Mucosa of rectum (tissue), 2 donors: Measurements from ENCODE around the gene PSMD11.

Source experiments
- H3K27ac ChIP-seq, 2 donors: one replicate each; pipeline ENCODE4 v1.7.0; 2013; ENCODE audit warnings: inconsistent platforms in 2 of 2, low read depth in 2 of 2, low read length in 2 of 2
- H3K27me3 ChIP-seq, 2 donors: one replicate each; pipeline ENCODE4 v1.7.0; 2013; ENCODE audit warnings: low read length in 2 of 2; ENCODE audit not compliant: control insufficient read depth in 2 of 2, insufficient read depth in 2 of 2
- H3K36me3 ChIP-seq, 2 donors: one replicate each; pipeline ENCODE4 v1.7.0; 2013; ENCODE audit warnings: low read length in 2 of 2; ENCODE audit not compliant: control insufficient read depth in 2 of 2, insufficient read depth in 2 of 2
- H3K4me1 ChIP-seq, 2 donors: one replicate each; pipeline ENCODE4 v1.7.0; 2013; ENCODE audit warnings: low read length in 2 of 2, mild to moderate bottlenecking in 1 of 2; ENCODE audit not compliant: control insufficient read depth in 2 of 2, insufficient read depth in 2 of 2
- H3K4me3 ChIP-seq, 2 donors: one replicate each; pipeline ENCODE4 v1.7.0; 2013; ENCODE audit warnings: low read length in 2 of 2
- H3K9ac ChIP-seq, 2 donors: one replicate each; pipeline ENCODE4 v1.7.0; 2013; ENCODE audit warnings: low read length in 2 of 2, low read depth in 1 of 2, mild to moderate bottlenecking in 1 of 2
- H3K9me3 ChIP-seq, 2 donors: one replicate each; pipeline ENCODE4 v1.7.0; 2013; ENCODE audit warnings: low read length in 2 of 2; ENCODE audit not compliant: control insufficient read depth in 2 of 2
- donor health status: healthy.
- donor health status: Normal muscosa, but diverticular disease.

The PSMD11 gene

GRCh38 chr17:32488604-32489180 is 44.4 kb downstream of the PSMD11 start:
- no peak overlapping the region for H3K9ac ChIP-seq
- H3K27ac ChIP-seq = no peak overlapping the region
- no peak overlapping the region for H3K4me3 ChIP-seq
- no peaks in the 10 kb centered on the region for H3K9me3 ChIP-seq
- H3K4me1 ChIP-seq = peaks cover 6 to 14% of the 10 kb centered on the region in 2 donors
- H3K36me3 ChIP-seq = peaks cover 8 to 9% of the 10 kb centered on the region in 2 donors
- H3K27me3 ChIP-seq = no peaks in the 10 kb centered on the region

DNA sequence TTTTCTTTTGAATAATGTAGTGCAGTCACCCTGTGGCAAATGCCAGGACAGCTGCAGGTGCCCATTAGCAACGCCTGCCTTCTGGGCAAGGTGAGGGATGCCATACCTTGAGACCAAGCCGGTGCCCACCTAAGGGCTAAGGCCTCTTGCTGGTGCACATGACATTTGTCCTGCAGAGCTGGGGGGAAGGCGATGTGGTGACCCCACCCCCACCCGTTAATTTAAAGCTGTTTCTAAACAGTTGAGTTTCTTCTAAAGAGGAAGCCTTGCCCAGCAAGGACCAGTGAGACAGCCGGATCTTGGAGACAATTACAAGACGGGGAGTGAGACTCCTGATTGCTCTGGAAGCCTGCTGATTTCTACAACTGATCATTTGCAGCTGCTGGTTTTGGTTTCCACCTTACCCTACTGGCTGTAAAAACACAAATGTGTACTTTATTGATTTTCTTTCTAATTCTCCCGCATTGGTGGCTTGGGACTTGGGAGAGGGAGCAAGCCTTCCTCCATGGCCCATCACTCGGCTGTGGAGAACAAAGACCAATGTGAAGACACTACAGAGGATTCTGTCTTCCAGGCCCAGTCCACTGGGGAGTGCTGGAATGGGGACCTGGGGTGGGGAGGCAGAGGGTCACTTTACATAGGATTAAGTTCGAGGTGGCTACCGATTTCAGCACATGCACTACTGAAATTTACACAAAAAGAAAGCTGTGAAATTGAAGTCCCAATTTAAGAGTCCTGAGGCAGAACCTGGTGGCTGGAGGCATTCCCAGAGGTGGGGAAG is 45.2 kb downstream of the PSMD11 start:
- Histone ChIP-seq H3K9me3 (no peaks in the 10 kb centered on the region), H3K27ac (no peak overlapping the region), H3K9ac (no peak overlapping the region), H3K4me3 (no peak overlapping the region), H3K36me3 (peaks cover 11 to 13% of the 10 kb centered on the region in 2 donors), H3K27me3 (no peaks in the 10 kb centered on the region), H3K4me1 (peaks cover 6 to 14% of the 10 kb centered on the region in 2 donors)

- Histone ChIP-seq H3K4me3 (no peak overlapping the region), H3K36me3 (peaks cover 11 to 13% of the 10 kb centered on the region in 2 donors), H3K27me3 (no peaks in the 10 kb centered on the region), H3K4me1 (peaks cover 6 to 14% of the 10 kb centered on the region in 2 donors), H3K27ac (no peak overlapping the region), H3K9me3 (no peaks in the 10 kb centered on the region), H3K9ac (no peak overlapping the region)
Measured at GRCh38 chr17:32490101-32490482, 45.8 kb downstream of the PSMD11 start.

DNA sequence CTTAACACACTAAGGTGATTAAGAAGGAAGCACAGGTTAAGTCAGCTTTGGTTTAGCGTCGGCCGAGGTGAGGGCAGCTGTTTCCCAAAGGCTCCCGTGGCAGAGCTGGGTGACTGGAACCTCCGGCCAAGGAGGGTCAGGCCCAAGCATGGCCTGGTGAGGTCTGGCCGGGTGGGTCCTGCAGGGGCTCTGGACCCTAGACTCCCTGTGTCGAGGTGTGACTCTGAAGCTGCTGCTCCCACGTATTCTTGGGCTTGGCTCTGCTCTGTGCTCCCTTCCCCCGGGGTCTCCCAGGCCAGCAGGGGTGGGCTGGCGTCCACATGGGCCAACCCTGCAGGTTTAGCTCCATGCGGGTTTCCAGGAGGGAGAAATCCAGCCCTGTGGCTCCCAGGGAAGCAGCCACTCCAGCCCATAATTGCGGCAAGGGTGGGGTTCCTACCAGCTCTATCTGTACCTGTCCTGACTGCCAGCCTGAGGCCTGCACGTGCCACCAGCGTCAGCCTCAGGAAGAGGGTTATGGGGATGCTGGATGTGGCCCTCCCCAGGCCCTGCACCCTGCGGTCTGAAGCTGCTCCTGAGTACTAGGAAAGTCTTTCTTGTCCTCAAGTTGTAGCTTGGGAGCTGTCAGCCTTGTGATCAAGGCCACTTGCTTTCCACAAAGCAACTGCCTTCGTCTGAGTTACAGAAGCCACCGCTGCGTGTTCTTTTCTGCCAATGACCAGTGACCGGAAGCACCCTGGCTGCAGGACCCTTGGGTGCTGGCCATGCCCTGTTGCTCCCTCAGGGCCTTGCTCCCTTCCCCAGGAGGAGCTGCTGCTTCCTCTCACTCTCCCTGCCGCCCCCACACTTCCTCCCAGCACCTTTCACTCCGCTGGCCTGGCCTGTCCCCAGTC is 47.3 kb downstream of the PSMD11 start:
- Histone ChIP-seq H3K4me1 (peaks cover 9 to 12% of the 10 kb centered on the region in 2 donors), H3K27me3 (no peaks in the 10 kb centered on the region), H3K36me3 (peaks cover 13 to 14% of the 10 kb centered on the region in 2 donors), H3K9ac (no peak overlapping the region), H3K4me3 (no peak overlapping the region), H3K27ac (no peak overlapping the region), H3K9me3 (no peaks in the 10 kb centered on the region)

DNA sequence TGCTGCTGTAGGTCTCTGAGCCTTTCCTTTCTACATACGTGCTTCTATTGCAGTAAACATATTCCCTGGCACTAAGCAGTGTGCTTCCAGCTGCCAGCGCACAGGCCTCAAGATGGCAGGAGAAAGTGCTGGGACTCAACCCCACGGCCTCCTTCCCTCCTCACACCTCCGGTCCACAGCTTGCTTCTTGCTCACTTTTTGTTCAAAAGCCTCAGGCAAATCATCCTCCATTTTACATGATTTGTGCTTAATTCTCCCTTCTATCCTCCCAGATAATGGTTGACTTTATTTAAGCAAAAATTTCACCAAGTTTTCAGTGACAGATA is 47.9 kb downstream of the PSMD11 start:
- H3K9me3 ChIP-seq = no peaks in the 10 kb centered on the region
- peaks cover 9 to 12% of the 10 kb centered on the region in 2 donors for H3K4me1 ChIP-seq
- no peak overlapping the region for H3K9ac ChIP-seq
- no peak overlapping the region for H3K27ac ChIP-seq
- H3K27me3 ChIP-seq = no peaks in the 10 kb centered on the region
- H3K4me3 ChIP-seq = no peak overlapping the region
- H3K36me3 ChIP-seq = peaks cover 13 to 14% of the 10 kb centered on the region in 2 donors

GRCh38 chr17:32492648-32493289 is 48.5 kb downstream of the PSMD11 start:
- peaks cover 5 to 8% of the 10 kb centered on the region in 2 donors for H3K4me1 ChIP-seq

GRCh38 chr17:32493571-32493970 is 49.3 kb downstream of the PSMD11 start:
- Histone ChIP-seq H3K4me1 (peaks cover 3 to 5% of the 10 kb centered on the region in 2 donors), H3K27me3 (no peaks in the 10 kb centered on the region), H3K27ac (no peak overlapping the region), H3K4me3 (no peak overlapping the region), H3K9ac (no peak overlapping the region), H3K9me3 (no peaks in the 10 kb centered on the region), H3K36me3 (peaks cover 13 to 14% of the 10 kb centered on the region in 2 donors)

More at GRCh38 chr17:32492648-32493289, 48.5 kb downstream of the PSMD11 start:
- H3K36me3 ChIP-seq = peaks cover 13 to 14% of the 10 kb centered on the region in 2 donors
- H3K9ac ChIP-seq = no peak overlapping the region
- H3K27ac ChIP-seq = no peak overlapping the region
- H3K9me3 ChIP-seq = no peaks in the 10 kb centered on the region
- no peak overlapping the region for H3K4me3 ChIP-seq
- H3K27me3 ChIP-seq = no peaks in the 10 kb centered on the region

- Histone ChIP-seq H3K4me3 (no peak overlapping the region), H3K27ac (no peak overlapping the region), H3K4me1 (peaks cover 3 to 5% of the 10 kb centered on the region in 2 donors)
Measured at GRCh38 chr17:32493976-32494513, 49.7 kb downstream of the PSMD11 start.

GRCh38 chr17:32494621-32495358 is 50.5 kb downstream of the PSMD11 start:
- H3K9ac ChIP-seq = no peak overlapping the region
- no peak overlapping the region for H3K4me3 ChIP-seq

More at GRCh38 chr17:32493976-32494513, 49.7 kb downstream of the PSMD11 start:
- Histone ChIP-seq H3K27me3 (no peaks in the 10 kb centered on the region), H3K36me3 (peaks cover 13 to 14% of the 10 kb centered on the region in 2 donors), H3K9ac (no peak overlapping the region), H3K9me3 (no peaks in the 10 kb centered on the region)

More at GRCh38 chr17:32494621-32495358, 50.5 kb downstream of the PSMD11 start:
- peaks cover 3 to 5% of the 10 kb centered on the region in 2 donors for H3K4me1 ChIP-seq
- no peaks in the 10 kb centered on the region for H3K27me3 ChIP-seq
- no peaks in the 10 kb centered on the region for H3K9me3 ChIP-seq
- H3K36me3 ChIP-seq = peaks cover 13 to 14% of the 10 kb centered on the region in 2 donors
- H3K27ac ChIP-seq = no peak overlapping the region
